ENCODE data around the gene GAGE12F.
"Not testable (repeated sequence)": the region's sequence is repeated elsewhere in the genome, so short reads cannot be mapped to it uniquely, and the experiment has no call there.

GAGE12F gene

GRCh38 chrX:49560542-49560941 lies at the start of gene GAGE12F:
TSS of gene GAGE12F (plus strand) at chrX:49560842. CDS start at chrX:49561997, 1,155 bp downstream.
- DNase-seq (ENCODE audit: low spot score) = not testable (repeated sequence)

- not testable (repeated sequence) for DNase-seq (ENCODE audit: low spot score)
Measured at GRCh38 chrX:49531877-49532276, 28.8 kb upstream of the GAGE12F start, which contains the start of gene GAGE12C. TSS of gene GAGE12C (plus strand) at chrX:49532177. CDS start at chrX:49533332, 1,155 bp downstream.

DNA sequence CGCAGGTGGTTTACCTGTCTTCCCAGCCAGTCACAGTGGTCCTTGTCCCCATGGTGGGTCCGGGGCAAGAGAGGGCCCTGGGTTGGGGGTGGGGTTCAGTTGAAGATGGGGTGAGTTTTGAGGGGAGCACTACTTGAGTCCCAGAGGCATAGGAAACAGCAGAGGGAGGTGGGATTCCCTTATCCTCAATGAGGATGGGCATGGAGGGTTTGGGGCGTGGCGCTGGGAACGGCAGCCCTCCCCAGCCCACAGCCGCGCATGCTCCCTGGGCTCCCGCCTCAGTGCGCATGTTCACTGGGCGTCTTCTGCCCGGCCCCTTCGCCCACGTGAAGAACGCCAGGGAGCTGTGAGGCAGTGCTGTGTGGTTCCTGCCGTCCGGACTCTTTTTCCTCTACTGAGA lies 19.2 kb upstream of the GAGE12F start, which contains the start of gene GAGE12D:
Gene GAGE12D (plus strand): TSS at position 301 of the 400 bp plus-strand sequence. CDS start 1,155 bp downstream, outside the sequence.
- not testable (repeated sequence) for DNase-seq (ENCODE audit: low spot score)

- not testable (repeated sequence) for DNase-seq (ENCODE audit: low spot score)
Measured at GRCh38 chrX:49550989-49551388, 9.7 kb upstream of the GAGE12F start, which contains the start of gene GAGE12E. TSS of gene GAGE12E (plus strand) at chrX:49551289. CDS start at chrX:49552444, 1,155 bp downstream.

DNA sequence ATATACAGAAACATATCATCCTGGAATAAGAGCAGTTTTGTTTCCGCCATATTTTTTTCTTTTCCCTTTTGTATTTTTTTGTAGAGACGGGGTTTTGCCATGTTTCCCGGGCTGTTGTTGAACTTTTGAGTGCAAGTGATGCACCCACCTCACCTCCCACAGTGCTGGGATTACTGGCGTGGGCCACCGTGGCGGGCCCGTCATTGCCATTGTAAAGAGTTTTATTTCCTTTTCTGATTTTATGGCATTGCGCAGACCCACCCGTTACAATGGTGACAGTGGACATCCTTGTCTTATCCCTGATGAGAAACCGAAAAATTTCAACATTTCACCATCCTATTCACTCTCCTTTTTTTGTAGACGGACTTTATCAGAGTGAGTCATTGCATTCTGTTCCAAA lies 8.1 kb downstream of the GAGE12F start:
- not testable (repeated sequence) for DNase-seq (ENCODE audit: low spot score)

- not testable (repeated sequence) for DNase-seq (ENCODE audit: low spot score)
Measured at GRCh38 chrX:49569152-49569551, 8.5 kb downstream of the GAGE12F start.

- DNase-seq (ENCODE audit: low spot score) = not testable (repeated sequence)
Measured at GRCh38 chrX:49570100-49570499, 9.5 kb downstream of the GAGE12F start, which contains the start of gene GAGE12G. TSS of gene GAGE12G (plus strand) at chrX:49570400. CDS start at chrX:49571555, 1,155 bp downstream.

DNA sequence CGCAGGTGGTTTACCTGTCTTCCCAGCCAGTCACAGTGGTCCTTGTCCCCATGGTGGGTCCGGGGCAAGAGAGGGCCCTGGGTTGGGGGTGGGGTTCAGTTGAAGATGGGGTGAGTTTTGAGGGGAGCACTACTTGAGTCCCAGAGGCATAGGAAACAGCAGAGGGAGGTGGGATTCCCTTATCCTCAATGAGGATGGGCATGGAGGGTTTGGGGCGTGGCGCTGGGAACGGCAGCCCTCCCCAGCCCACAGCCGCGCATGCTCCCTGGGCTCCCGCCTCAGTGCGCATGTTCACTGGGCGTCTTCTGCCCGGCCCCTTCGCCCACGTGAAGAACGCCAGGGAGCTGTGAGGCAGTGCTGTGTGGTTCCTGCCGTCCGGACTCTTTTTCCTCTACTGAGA lies 19.0 kb downstream of the GAGE12F start, which contains the start of gene GAGE12H:
Gene GAGE12H (plus strand): TSS at position 301 of the 400 bp plus-strand sequence. CDS start 1,155 bp downstream, outside the sequence.
- DNase-seq (ENCODE audit: low spot score) = not testable (repeated sequence)

DNA sequence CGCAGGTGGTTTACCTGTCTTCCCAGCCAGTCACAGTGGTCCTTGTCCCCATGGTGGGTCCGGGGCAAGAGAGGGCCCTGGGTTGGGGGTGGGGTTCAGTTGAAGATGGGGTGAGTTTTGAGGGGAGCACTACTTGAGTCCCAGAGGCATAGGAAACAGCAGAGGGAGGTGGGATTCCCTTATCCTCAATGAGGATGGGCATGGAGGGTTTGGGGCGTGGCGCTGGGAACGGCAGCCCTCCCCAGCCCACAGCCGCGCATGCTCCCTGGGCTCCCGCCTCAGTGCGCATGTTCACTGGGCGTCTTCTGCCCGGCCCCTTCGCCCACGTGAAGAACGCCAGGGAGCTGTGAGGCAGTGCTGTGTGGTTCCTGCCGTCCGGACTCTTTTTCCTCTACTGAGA lies 28.6 kb downstream of the GAGE12F start, which contains the start of gene GAGE2A:
Gene GAGE2A (plus strand): TSS at position 301 of the 400 bp plus-strand sequence. CDS start 1,155 bp downstream, outside the sequence.
- DNase-seq (ENCODE audit: low spot score) = not testable (repeated sequence)

- DNase-seq (ENCODE audit: low spot score) = not testable (repeated sequence)
Measured at GRCh38 chrX:49589769-49590478, 29.3 kb downstream of the GAGE12F start.

GRCh38 chrX:49590488-49590887 lies 29.8 kb downstream of the GAGE12F start:
- DNase-seq (ENCODE audit: low spot score) = not testable (repeated sequence)

GRCh38 chrX:49598720-49599119 lies 38.1 kb downstream of the GAGE12F start, which contains the start of gene GAGE1:
TSS of gene GAGE1 (plus strand) at chrX:49599020. CDS start at chrX:49600175, 1,155 bp downstream.
- DNase-seq (ENCODE audit: low spot score) = not testable (repeated sequence)

DNA sequence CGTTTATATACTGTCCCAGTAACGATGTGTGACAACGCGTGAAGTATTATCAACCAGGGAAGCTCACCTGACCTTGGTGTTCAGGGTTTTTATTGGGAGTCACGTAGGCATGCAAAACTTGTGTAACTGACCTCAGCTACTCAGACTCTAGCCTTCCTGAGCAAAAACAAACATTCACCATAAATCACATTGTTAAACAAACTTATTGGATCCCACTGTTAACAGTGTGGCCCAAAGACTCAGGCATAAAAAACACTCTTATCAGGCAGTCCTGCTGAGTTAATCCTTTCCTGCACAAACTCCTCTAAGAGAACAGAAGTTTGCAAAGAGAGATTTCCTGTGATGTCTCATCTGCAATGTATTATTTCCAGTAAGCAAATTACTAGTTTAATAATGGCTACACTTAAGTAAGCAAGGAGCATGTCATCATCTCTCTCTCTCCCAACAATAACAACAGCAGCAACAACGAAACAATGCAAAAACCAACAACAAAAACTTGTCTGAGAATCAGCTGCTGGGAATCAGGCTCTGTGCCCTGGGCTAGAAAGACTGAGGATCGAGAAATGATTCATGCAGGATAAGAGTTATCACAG lies 50.2 kb downstream of the GAGE12F start:
- DNase-seq (ENCODE audit: low spot score) = peak; percentile 24
